Prostate gland (tissue), 2 donors: ENCODE results near the gene ADAMTS17.

Experiments
- POLR2AphosphoS5 ChIP-seq: sonication (generic); formaldehyde crosslinking; IDR thresholded peaks from one replicate; pipeline ENCODE4 v1.6.1; 2017; ENCODE audit warnings: antibody characterized with exemption
- TF ChIP-seq, protein P1 (sequence below), 4 experiments: fragments of 200-600 bp in 2 of 4; fragments of 450-650 bp in 2 of 4; sonication (generic) in 2 of 4; IDR thresholded peaks; 1 replicate in 3 of 4; 2 replicates in 1 of 4; pipeline ENCODE4 v1.5.1; 2016 to 2019; ENCODE audit warnings: antibody characterized with exemption in 4 of 4, mild to moderate bottlenecking in 2 of 4, moderate library complexity in 2 of 4

DNA sequence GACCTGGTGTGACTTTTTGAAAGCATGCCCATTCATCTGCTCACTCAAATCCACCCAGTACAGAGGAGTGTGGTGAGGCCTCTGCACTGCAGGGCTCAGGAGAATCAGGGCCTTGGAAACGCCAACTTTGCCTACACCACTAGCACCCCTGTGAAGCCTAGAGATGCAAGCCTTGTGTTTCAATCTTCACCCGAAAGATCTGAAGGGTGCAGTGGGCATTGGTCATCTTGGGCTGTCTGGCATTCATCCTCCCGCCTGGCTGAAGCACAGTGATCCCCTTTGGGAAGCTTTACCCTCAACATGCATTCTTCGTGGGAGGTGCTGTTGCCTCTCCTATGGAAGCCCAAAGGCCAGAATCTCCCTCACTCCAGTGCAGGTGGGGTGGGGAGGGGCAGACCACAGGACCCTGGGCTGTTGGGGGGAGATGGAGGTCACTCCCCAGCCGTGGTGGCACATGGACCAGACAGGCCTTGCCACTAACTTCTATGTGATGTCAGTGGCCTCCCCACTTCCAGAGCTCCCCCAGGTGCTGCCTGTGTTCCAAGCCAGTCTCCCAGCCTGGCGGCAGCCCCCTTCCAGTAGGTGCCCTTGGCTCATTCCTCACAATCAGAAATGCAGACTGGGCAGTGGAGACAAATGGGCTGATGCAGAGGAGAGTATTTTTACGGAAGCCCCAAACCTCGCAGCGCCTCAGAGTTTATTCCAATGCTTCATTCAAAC is 92.5 kb downstream of the ADAMTS17 start:
- TF ChIP-seq, protein P1, sequence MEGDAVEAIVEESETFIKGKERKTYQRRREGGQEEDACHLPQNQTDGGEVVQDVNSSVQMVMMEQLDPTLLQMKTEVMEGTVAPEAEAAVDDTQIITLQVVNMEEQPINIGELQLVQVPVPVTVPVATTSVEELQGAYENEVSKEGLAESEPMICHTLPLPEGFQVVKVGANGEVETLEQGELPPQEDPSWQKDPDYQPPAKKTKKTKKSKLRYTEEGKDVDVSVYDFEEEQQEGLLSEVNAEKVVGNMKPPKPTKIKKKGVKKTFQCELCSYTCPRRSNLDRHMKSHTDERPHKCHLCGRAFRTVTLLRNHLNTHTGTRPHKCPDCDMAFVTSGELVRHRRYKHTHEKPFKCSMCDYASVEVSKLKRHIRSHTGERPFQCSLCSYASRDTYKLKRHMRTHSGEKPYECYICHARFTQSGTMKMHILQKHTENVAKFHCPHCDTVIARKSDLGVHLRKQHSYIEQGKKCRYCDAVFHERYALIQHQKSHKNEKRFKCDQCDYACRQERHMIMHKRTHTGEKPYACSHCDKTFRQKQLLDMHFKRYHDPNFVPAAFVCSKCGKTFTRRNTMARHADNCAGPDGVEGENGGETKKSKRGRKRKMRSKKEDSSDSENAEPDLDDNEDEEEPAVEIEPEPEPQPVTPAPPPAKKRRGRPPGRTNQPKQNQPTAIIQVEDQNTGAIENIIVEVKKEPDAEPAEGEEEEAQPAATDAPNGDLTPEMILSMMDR (IDR thresholded peaks at IDR 0.05): no peak
- no peak for TF ChIP-seq POLR2AphosphoS5
